ENCODE measurements around the gene IDUA.
"Not testable (repeated sequence)": the region's sequence is repeated elsewhere in the genome, so short reads cannot be mapped to it uniquely, and the experiment has no call there.

IDUA gene

DNA sequence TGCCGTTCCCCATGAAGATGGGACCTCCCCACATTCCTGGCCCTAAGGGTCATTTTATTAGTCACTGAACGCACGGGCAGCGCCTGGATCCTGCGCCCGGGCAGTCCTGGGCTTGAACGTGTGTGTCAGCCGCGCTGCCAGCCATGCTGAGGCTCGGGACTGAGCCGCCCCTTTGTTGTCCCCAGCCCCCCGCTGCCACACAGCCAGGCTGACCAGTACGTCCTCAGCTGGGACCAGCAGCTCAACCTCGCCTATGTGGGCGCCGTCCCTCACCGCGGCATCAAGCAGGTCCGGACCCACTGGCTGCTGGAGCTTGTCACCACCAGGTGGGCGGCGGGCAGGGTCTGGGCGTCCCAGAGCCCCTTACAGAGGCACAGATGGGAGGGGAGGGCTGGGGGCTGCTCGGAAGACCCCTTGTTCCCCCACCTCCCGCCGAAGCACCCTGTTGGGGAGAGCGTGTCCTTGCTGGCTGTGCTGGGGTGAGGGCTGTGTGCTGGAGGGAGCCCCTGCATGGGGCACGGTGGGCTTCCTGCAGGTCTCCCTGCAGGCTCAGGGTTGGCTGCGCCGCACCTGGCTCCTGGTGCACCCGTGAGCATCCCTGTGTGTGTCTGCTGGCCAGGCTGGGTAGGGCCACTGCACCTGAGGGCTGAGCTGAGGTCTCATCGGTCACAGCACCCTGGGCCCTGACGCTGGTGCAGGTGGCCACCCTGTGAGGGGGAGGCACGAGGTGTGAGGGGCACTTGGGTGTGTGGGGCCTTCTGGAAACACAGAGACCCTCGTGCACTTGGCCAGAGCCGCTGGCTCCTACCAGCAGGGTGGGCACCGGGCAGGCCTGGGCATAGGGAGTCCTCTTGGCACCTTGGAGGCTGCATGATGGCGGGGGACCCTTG is 1.0 kb downstream of the IDUA start:
- DNase-seq (ENCODE audit: low read depth in 2 of 2) = no peak

DNA sequence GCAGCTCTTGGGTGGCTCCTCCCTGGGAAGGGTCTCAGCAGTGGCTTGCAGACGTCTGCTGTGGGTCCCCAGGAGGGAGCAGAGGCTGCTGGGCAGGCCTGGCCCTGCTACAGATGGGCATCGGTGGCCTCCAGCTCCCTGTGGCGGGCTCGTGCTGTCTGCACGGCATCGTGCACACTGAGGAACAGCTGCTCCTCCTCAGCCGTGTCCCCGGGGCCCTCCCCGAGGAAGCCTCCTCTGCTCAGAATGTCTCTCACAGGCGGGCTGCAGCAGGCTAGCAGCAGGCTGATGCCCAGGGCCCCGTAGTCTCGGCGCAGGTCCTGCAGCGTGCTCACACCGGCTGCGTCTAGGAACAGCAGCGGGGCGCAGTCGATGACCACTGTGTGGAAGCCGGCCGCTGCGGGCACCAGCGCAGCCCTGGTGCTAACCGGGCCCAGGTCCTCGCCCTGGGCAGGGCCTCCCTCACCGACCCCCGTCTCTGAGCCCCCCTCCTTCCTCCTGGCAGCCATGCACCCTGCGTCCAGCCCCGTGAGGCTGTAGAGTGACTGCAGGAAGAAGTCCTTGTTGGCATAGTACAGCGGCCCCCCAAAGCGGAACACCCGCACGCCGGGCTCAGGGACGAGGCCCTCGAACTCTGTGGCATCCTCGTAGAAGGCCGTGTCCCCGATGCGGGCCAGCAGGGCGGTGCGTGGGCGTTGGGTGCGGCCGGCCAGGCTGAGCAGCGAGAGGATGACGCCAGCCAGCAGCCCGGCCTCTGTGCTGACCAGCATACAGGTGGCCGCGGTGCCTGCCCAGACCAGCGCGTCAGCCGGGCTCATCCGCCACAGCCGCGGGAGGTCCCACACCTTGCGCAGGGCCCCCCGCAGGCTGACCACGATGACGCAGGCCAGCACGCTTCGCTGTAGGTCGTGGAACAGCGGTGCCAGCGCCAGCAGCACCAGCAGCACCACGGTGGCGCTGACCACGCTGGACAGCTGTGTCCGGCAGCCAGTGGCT is 2.2 kb downstream of the IDUA start:
- no peak for DNase-seq (ENCODE audit: low read depth in 2 of 2)

GRCh38 chr4:989722-990471 is 3.1 kb downstream of the IDUA start:
- DNase-seq (ENCODE audit: low read depth in 2 of 2) = no peak

DNA sequence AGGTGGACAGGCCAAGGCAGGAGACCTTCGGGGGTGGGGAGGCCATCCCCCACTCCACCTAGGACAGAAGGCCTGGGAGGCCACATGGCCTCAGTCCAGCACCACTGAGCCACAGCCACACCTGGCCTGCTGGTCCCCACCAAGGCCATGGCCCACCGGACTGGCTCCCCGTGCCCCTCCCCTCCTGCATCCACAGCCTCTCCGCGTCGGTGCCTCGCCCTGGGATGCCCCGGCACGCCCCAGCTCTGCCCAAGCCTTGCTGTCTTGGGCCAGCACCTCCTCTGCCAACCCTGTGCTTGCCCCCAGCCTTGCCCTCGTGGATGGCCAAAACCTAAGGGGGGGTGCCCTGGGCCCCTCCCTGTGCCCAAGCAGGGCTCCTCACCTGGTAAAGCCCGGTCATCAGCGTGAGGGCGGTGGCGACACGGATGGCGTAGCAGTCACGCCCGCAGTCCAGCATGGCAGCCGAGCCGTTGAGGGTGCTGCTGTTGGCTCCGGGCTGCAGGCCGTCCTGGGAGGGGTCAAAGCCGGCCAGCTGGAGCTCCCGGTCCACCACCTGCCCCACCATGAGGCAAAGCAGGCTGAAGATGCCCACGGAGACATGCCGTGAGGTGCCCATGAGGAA is 4.0 kb downstream of the IDUA start:
- DNase-seq (ENCODE audit: low read depth in 2 of 2) = no peak

DNA sequence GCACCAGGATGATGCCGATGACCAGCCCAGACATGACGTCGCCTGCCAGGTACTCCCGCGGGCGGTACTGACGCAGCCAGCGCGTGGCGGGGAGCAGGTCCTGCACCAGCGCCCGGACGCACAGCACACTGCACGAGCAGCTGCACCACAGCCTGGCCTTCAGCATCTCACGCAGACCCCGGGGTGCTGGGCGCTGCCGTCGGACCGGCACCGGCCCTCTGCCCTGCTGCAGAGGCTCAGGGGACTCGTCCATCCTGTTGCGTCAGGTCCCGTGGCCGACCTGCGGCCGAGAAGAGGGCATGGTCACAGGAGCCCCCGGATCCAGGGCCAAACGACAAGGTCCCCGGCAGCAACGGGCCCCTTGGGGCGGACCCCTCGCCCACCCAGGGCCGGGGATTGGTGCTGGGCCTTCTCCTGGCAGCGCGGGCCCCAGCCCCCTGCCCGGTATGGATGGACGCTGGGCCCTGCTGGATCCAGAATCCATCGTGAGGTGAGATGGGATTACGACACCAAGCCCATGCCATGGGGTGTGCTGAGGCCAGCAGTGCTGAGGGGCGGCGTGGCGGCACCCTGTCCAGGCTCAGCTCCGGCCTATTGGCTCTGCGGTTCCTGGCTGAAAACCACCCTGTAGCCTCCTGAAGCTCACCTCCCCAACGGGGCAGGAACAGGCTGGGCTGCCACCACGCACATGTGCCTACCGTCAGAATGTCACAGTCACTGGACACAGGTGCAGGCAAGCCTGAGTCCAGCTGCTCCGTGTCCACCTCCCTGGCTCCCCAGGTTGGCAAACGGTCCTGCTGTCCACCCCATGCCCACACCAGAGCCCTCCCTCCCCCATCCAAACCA is 4.8 kb downstream of the IDUA start:
- DNase-seq (ENCODE audit: low read depth in 2 of 2) = no peak

GRCh38 chr4:992297-993110 is 5.7 kb downstream of the IDUA start:
- no peak for DNase-seq (ENCODE audit: low read depth in 2 of 2)

- no peak for DNase-seq (ENCODE audit: low read depth in 2 of 2)
These were observed 6.5 kb downstream of the IDUA start, which contains the start of gene SLC26A1 for GRCh38 chr4:993111-994029. Gene SLC26A1 (minus strand): TSS chr4:993404. CDS start chr4:991703, 1,701 bp downstream.

- DNase-seq (ENCODE audit: low read depth in 2 of 2) = no peak
These were observed 8.6 kb downstream of the IDUA start for GRCh38 chr4:995311-996026.

- DNase-seq (ENCODE audit: low read depth in 2 of 2) = no peak
These were observed 9.5 kb downstream of the IDUA start for GRCh38 chr4:996030-996996.

GRCh38 chr4:996997-997374 is 10.1 kb downstream of the IDUA start:
- DNase-seq (ENCODE audit: low read depth in 2 of 2) = no peak

DNA sequence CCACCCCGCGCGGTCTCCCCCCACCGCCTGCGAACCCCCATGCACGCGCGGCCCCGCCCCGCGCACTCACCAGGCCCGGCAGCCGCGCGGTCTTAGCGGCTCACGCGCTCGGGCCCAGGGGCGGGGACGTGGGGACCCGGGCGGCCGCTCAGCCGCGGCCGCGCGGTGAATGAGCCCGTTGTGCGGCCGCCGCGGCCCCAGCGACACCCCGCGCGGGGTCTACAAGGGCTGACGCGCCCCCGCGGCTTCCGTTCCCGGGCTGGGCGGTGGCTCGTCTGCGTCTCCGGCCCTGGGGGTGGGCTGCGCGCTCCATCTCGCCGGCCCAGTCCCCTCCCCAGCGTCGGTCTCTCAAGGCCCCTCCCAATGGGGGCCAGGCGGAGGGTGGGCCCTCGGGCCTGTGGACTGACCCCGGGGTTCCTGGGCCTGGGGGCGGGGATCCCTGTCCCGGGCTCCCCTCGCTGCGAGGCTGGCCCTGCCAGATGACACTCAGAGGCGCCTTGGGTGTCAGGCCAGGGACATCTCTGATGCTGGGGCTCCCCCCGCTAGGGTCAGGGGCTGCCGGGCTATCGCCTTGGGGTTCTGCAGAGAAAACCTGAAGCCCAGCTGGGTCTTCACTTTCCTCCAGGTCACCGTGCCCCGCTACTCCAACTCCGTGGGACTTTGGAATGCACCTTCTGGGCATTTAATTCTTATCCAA is 10.7 kb downstream of the IDUA start:
- no peak for DNase-seq (ENCODE audit: low read depth in 2 of 2)

DNA sequence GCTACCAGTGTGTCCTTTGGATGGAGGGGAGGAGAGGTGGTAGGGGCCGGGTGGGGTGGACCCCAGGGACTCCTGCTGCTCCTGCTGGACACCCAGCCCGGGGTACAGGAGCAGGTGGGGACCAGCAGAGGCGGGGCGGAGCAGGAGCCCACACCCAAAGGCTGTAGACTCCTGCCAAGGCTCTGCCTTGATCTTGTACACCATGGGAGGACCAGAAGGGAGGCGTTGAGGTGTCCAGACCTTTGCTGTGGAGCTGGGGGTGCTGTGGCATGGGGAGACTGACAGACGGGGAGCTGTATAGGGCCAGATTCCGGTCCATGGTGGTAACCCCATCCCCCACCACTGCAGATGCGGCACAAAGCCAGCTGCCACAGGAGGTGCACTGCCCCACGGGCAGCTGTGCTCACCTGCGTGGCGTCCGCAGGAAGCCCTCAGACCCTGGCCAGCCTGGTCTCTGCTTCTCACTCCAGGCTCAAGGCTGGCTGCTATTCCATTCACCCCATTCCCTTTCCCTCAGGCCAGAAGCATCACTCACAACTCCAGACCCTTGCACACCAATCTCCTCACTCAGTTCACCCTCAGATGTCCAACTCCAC is 11.3 kb downstream of the IDUA start:
- no peak for DNase-seq (ENCODE audit: low read depth in 2 of 2)

DNA sequence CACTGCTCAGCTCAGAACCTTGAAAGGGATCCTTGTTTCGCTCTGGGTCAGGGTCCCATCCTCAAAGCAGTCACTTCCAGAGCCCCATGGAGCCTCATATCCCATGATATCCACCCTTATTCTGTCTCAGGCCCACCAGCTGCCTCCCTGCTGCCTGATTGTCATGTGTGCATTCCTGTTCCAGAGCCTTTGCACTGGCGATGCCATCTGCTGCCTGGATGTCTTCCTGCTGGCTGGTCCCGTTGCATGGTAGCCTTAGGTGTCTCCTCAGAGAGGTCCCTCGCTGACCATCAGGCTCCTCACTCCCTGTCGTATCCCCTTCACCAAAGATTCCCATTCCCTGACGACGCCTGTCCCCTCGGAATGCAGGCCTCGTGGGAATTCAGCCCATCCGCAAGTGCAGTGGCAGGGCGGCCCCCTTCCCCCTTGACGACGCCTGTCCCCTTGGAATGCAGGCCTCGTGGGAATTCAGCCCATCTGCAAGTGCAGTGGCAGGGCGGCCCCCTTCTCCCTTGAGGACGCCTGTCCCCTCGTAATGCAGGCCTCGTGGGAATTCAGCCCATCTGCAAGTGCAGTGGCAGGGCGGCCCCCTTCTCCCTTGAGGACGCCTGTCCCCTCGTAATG is 12.5 kb downstream of the IDUA start:
- not testable (repeated sequence) for DNase-seq (ENCODE audit: low read depth in 2 of 2)

- no peak for DNase-seq (ENCODE audit: low read depth in 2 of 2)
These were observed 13.1 kb downstream of the IDUA start for GRCh38 chr4:999882-1000425.

Measured in stimulated activated CD4-positive, alpha-beta T cell treated with anti-CD3 and anti-CD28 coated beads, Interleukin-12 subunit alpha, Interleukin-12 subunit beta, amount 100 ng/mL, for 24 hours (primary cell).